PC-9 (cell line): ENCODE measurements around the gene LPO. TPM values are rescaled to one million over a fixed set of nuclear protein-coding genes. Genes with fewer than 3 reads are reported as not detected.

Experiments used
- BruUV-seq: library from RNA; stranded (reverse); fragments of 400-500 nt; replicated peaks from 2 replicates; lab custom pipeline; 2021; lab: Mats Ljungman, UMichigan
- CTCF ChIA-PET: fragments of 300-600 bp; sonication (Branson Sonifier 250); formaldehyde crosslinking; loops from one replicate; lab custom pipeline; 2022; ENCODE audit warnings: antibody characterized with exemption; lab: Charles Lee
- POLR2A ChIA-PET: fragments of 300-600 bp; sonication (Branson Sonifier 250); formaldehyde crosslinking; loops from one replicate; lab custom pipeline; 2022; ENCODE audit warnings: antibody characterized with exemption; ENCODE audit not compliant: unreplicated experiment; lab: Charles Lee
- DNase-seq, 2 experiments: peaks; one replicate each; pipeline versions ENCODE4 v3.0.0 to v3.0.0-alpha.2; 2015 to 2022; ENCODE audit warnings: mixed read lengths in 1 of 2
- H2AFZ ChIP-seq: fragments of 200-600 bp; sonication (generic); 2 replicates; pipeline ENCODE4 v1.8.1; 2017; ENCODE audit warnings: antibody characterized with exemption
- H3F3A ChIP-seq: fragments of 200-600 bp; sonication (generic); 2 replicates; pipeline ENCODE4 v1.8.1; 2017; ENCODE audit warnings: antibody characterized with exemption, mild to moderate bottlenecking, low read depth; ENCODE audit not compliant: insufficient read depth
- H3K27ac ChIP-seq: fragments of 200-600 bp; sonication (generic); 2 replicates; pipeline ENCODE4 v1.6.1; 2016; ENCODE audit warnings: mixed run types
- H3K27me3 ChIP-seq: fragments of 200-600 bp; sonication (generic); 2 replicates; pipeline ENCODE4 v1.6.1; 2016; ENCODE audit warnings: low read depth, mixed run types; ENCODE audit not compliant: insufficient read depth
- H3K36me3 ChIP-seq: fragments of 200-600 bp; sonication (generic); 2 replicates; pipeline ENCODE4 v1.6.1; 2016; ENCODE audit warnings: low read depth, mixed run types
- H3K4me1 ChIP-seq: fragments of 200-600 bp; sonication (generic); replicated peaks from 2 replicates; pipeline ENCODE4 v1.6.1; 2016; ENCODE audit warnings: mixed run types; ENCODE audit not compliant: insufficient read depth
- H3K4me2 ChIP-seq: fragments of 200-600 bp; sonication (generic); 2 replicates; pipeline ENCODE4 v1.6.1; 2017; ENCODE audit warnings: mixed run types
- H3K4me3 ChIP-seq: fragments of 200-600 bp; sonication (generic); 2 replicates; pipeline ENCODE4 v1.6.1; 2016; ENCODE audit warnings: mixed run types
- H3K79me2 ChIP-seq: fragments of 200-600 bp; sonication (generic); 2 replicates; pipeline ENCODE4 v1.6.1; 2017; ENCODE audit warnings: low read depth, mixed run types
- H3K9me2 ChIP-seq: fragments of 200-600 bp; sonication (generic); 2 replicates; pipeline ENCODE4 v1.8.1; 2017; ENCODE audit warnings: mild to moderate bottlenecking; ENCODE audit not compliant: insufficient read depth
- H3K9me3 ChIP-seq: fragments of 200-600 bp; sonication (generic); 2 replicates; pipeline ENCODE4 v1.8.1; 2016; ENCODE audit warnings: low read depth; ENCODE audit not compliant: insufficient read depth
- H4K20me1 ChIP-seq: fragments of 200-600 bp; sonication (generic); 2 replicates; pipeline ENCODE4 v1.8.1; 2017; ENCODE audit not compliant: insufficient read depth
- EZH2 ChIP-seq: fragments of 200-600 bp; sonication (generic); IDR thresholded peaks from 2 replicates; pipeline ENCODE4 v1.8.0; 2017; ENCODE audit warnings: antibody characterized with exemption, low read depth
- intact Hi-C: fragments of 100-400 bp; cut with micrococcal nuclease; formaldehyde crosslinking; loops from one replicate; pipeline ENCODE4 v1.10.0; 2022; ENCODE audit not compliant: unreplicated experiment
- total RNA-seq: library from RNA; stranded (reverse); gene quantifications from 2 replicates; pipeline ENCODE4 v1.2.3, GENCODE V29; 2021
- TF ChIP-seq, protein P1 (sequence below): fragments of 200-600 bp; sonication (generic); conservative IDR thresholded peaks from 2 replicates; pipeline ENCODE4 v1.6.1; 2017; ENCODE audit warnings: mixed run types, antibody characterized with exemption, mild to moderate bottlenecking, moderate library complexity

The LPO gene
- total RNA-seq, 1 experiment from 2014 or later = not detected

DNA sequence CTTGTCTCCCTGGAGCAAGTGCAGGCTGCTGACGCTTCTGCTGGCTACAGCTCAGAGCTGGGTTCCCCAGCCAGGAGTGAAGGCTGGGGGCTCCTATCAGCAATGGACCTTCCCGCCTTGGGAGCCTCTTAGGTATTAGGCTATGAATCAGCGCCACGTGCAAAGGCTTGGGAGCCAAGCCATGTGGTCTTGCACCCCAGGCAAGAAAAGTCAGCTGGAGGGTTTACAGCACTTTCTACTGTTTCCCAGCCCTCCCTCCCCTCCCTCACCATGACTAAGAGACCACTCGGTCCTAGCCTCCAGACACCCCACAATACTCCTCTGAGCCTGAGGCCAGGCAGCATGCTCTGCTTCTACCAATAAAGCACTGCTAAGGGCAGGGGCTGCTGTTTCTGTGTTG, 33.6 kb upstream of the LPO start:
- Histone ChIP-seq H3K27me3 (peaks cover 13% of the 10 kb centered on the region), H3K4me1 (no peaks in the 10 kb centered on the region), H3K9me3 (no peaks in the 10 kb centered on the region), H3K79me2 (no peaks in the 10 kb centered on the region), H2AFZ (no peak overlapping the region), H4K20me1 (no peaks in the 10 kb centered on the region), H3K9me2 (no peaks in the 10 kb centered on the region), H3K36me3 (no peaks in the 10 kb centered on the region), H3K4me3 (no peak overlapping the region), H3K4me2 (no peak overlapping the region), H3K27ac (no peak overlapping the region), H3F3A (no peaks in the 10 kb centered on the region)
- ChIA-PET POLR2A (no interaction called here), CTCF (no interaction called here)
- DNase-seq = no peak
- intact Hi-C loops = no loop called here
- BruUV-seq = no TSS peak
- TF ChIP-seq, protein P1, sequence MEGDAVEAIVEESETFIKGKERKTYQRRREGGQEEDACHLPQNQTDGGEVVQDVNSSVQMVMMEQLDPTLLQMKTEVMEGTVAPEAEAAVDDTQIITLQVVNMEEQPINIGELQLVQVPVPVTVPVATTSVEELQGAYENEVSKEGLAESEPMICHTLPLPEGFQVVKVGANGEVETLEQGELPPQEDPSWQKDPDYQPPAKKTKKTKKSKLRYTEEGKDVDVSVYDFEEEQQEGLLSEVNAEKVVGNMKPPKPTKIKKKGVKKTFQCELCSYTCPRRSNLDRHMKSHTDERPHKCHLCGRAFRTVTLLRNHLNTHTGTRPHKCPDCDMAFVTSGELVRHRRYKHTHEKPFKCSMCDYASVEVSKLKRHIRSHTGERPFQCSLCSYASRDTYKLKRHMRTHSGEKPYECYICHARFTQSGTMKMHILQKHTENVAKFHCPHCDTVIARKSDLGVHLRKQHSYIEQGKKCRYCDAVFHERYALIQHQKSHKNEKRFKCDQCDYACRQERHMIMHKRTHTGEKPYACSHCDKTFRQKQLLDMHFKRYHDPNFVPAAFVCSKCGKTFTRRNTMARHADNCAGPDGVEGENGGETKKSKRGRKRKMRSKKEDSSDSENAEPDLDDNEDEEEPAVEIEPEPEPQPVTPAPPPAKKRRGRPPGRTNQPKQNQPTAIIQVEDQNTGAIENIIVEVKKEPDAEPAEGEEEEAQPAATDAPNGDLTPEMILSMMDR = no peak
- TF ChIP-seq EZH2 = no peak

DNA sequence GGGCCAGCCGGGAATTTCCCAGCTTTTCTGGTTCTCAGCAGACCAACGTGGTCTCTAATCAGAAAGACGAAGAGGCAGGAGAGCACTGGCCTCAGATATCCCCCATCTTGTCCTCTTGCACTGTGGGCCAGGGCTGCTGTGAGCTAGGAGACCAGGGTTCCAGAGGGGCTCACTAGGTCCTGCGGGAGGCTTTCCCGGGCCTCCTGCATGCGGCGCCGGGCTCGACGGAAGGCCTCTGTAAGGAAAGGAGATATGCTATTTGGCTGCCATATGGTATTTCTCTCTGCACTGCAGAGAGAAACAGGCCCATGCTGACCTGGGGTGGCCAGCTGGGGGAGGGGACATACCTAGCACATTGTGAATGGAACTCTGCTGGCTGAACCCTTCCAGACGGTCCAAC, 32.4 kb upstream of the LPO start:
- H3K9me2 ChIP-seq = no peaks in the 10 kb centered on the region
- no peak overlapping the region for H3K4me3 ChIP-seq
- POLR2A ChIA-PET = no interaction called here
- CTCF ChIA-PET = no interaction called here
- no peak overlapping the region for H2AFZ ChIP-seq
- TF ChIP-seq, protein P1 = no peak
- TF ChIP-seq EZH2 = no peak
- DNase-seq = no peak
- intact Hi-C loops = no loop called here
- no peaks in the 10 kb centered on the region for H3K9me3 ChIP-seq
- peaks cover 5% of the 10 kb centered on the region; the same call in 1 of the 2 replicates for H3K27me3 ChIP-seq
- H3F3A ChIP-seq = no peaks in the 10 kb centered on the region
- H3K4me1 ChIP-seq = no peaks in the 10 kb centered on the region
- BruUV-seq = no TSS peak
- H3K36me3 ChIP-seq = no peaks in the 10 kb centered on the region
- no peaks in the 10 kb centered on the region for H4K20me1 ChIP-seq
- no peak overlapping the region for H3K27ac ChIP-seq
- no peak overlapping the region for H3K4me2 ChIP-seq
- no peaks in the 10 kb centered on the region for H3K79me2 ChIP-seq

DNA sequence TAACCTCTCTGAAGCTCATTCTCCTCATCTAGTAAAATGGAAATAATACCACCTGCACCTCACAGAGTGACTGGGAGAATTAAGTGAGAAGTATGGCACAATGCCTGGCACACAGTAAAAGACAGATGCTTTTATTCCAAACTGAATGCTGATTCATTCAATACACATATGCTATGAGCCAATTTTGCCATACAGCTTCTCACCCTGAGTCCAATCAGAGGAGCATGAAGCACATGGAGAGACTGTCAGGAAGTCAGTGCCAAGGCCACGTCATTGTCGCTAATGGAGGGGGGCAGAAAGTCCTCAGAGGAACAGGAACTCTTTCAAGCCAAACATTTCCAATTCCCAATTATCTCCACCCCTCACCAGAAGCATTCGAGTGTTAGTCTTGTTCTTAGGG, 30.9 kb upstream of the LPO start:
- ChIA-PET CTCF (no interaction called here), POLR2A (no interaction called here)
- H3K9me2 ChIP-seq = no peaks in the 10 kb centered on the region
- H3F3A ChIP-seq = no peaks in the 10 kb centered on the region
- H4K20me1 ChIP-seq = no peaks in the 10 kb centered on the region
- H3K79me2 ChIP-seq = no peaks in the 10 kb centered on the region
- no peak overlapping the region for H3K4me2 ChIP-seq
- no peaks in the 10 kb centered on the region for H3K4me1 ChIP-seq
- TF ChIP-seq, protein P1 = no peak
- no peak for TF ChIP-seq EZH2
- H3K9me3 ChIP-seq = no peaks in the 10 kb centered on the region
- intact Hi-C loops = no loop called here
- H3K4me3 ChIP-seq = no peak overlapping the region
- H3K27me3 ChIP-seq = no peaks in the 10 kb centered on the region
- H3K36me3 ChIP-seq = no peaks in the 10 kb centered on the region
- no peak for DNase-seq
- BruUV-seq = no TSS peak
- H3K27ac ChIP-seq = no peak overlapping the region
- H2AFZ ChIP-seq = no peak overlapping the region
